Cerebellar cortex (tissue), 1 donor: ENCODE data around the gene NFKB2.

ENCODE experiments used
- DNase-seq: peaks from one replicate; pipeline ENCODE4 v3.0.0-alpha.2; 2015; ENCODE audit warnings: low spot score

NFKB2 gene

DNA sequence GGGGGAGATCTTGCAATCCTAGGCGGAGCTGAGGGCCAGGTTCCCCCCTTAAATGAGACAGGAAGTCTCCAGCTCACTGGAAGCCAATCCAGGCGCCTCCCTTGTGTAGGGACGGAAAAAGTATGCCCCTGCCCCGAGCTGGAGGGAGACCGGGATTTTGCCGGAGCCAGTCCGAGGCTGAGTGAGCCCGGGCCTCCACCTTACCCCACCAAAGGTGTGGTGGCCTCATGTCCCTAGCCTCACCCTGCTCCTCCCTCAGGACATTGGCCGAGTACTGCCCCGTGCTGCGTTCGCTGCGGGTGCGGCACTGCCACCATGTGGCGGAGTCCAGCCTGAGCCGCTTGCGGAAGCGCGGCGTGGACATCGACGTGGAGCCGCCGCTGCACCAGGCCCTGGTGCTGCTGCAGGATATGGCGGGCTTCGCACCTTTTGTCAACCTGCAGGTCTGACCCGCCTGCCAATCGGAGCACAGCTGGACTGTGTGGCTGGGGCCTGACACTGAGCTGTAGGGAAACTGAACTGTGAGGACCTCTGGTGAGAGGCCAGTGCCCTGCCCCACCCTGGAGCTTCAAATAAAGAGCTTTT lies 27.1 kb downstream of the NFKB2 start:
- peak; percentile 70 for DNase-seq

DNA sequence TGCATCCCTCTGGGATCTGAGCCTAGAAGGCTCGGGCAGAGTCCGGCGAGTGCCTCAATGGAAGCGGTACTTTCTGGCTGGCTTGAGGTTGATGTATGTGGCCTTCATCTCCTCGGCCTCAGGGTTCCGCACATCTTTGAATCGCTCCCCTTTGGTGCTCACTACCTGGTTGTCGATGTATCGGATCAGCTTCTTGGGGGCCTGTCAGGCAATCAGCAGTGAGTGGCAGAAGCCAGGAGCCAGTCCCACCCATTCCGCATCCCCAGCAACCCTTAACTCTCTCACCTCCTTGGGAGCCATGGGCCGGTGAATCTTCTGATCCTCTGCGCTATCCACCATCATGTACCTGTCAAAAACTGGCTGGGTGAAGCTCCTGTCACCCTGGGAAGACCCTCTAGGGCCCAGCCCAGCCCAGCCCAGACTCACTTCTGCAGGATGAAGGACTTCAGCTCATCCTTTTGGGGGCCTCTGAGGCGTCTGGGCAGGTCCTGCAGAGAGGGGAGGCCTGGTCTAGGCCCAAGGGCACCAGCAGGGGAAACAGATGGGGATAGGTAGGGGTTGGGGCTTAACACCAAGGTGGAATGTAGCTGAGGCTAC lies 28.0 kb downstream of the NFKB2 start:
- no peak for DNase-seq

DNA sequence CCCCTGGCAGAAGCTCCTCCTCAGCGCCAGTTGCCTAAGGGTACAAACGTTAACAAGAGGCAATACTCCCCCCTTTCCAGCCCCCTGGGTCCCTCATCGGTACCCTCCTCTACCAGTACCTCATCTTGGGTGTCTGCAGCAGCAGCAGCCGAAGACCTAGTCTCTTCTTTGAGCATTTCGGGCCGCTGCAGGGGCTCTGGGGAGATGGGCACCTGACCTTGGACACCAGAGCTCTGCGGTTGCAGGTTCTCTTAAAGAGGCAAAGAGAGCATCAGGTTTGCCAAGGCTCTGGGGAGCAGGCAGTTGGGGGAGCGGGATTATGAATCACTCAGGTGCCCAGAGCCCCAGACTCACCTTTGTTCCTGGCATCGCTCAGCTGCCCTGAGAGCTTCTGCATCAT lies 28.6 kb downstream of the NFKB2 start:
- no peak for DNase-seq

DNA sequence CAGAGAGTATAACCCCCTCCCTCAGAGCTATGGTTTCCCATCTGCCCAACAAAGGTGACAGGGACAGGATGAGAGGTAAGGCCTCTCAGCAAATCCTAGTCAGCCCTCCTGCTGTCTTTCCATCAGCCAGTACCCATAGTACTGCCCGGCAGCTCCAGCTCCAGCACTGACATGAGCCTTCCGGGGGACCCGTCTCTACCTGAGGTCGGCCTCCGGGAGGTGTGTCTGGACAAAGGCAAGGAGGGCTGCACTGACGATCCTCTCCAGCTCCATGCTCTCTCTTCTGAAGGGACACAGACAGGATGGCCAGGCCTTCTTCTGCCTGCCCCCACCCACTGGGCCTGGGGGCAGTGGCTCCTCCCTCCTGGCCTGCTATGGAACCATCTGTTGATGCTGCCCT lies 29.4 kb downstream of the NFKB2 start:
- no peak for DNase-seq

DNA sequence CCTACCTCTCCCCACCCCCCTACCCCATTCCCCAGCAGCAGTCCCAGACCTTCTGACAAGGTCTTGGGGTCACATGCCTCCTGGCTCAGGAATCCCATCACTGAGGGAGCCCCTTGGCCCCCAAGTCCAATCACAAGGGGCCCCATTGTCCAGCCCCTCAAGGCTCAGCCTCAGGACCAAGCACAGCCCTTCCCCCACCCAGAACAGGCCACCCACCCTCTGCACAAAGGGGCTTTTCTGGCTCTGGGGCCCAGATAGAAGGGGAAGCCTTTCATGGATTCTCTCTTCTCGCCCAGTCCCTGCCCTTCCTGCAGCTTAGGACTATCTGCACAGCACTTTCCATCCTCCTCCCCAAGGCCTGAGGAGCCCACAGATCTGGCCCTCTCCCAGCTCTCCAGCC lies 29.9 kb downstream of the NFKB2 start:
- no peak for DNase-seq

DNA sequence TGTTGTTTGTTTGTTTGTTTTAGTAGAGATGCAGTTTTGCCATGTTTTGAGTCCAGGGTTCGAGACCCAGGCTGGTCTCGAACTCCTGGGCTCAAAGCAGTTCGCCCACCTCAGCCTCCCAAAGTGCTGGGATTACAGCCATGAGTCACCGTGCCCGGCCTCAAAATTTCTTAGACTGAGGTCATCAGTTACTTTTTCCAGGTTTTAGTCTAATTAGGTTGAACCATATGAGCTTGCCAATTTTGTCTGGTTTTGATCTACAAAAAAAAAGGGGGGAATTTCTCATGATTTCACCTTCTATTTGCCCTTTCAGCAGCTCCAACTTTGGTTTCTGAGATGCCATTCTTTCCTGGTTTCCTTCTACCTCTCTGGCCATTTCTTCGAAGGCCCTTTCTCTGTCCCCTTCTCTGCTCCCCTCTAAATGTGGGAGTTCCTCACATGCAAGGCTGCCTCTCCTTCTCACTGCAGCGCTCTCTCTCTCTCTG lies 31.3 kb downstream of the NFKB2 start:
- no peak for DNase-seq

DNA sequence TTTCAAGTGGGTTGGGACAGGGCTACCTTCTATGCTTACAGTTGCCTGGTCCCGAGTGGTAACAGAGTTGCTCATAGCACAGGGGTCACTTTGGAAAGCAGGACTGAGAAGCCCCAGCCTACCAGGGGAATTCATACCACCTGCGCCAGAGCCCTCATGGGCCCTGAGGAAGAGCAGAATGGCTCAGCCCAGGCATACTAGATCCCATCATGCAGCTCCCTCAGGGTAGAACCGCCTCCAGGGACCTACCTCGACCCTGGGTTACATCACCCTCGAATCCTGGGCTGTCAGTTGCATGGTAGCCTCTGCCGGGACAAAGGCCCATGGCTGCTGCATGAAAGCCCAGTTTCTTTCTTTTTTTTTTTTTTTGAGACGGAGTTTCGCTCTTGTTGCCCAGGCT lies 34.0 kb downstream of the NFKB2 start:
- DNase-seq: no peak

DNA sequence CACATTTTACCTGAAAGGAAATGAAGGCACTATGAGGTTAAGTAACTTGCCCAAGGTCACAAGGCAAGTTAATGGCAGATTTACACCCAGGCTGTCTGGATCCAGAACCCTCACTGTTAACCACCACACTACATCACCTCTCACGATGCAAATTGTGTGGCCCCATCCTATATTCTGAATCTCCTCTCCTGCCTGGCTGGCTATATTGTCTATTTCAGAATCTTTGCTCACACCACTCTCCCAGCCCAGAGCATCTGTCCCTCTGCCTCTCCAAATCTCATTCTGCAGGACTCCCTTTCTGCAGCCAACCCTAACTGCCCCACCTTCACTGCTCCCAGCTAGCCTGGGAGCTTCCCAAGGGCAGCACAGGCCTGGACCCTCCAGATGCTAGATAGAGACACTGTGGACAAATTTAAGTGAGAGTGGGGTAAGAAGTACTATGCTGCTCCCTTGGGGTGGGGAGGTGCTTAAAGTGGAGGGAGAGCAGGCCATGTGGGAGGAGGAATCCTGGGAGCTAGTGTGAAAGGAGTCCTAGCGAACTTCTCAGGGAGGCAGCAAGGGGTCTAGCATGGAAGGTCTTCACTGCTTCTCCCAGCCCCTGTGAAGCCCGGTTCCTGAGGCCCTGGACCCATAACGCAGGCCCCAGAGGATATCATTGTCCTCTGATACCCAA lies 36.1 kb downstream of the NFKB2 start:
- DNase-seq: peak; percentile 41

DNA sequence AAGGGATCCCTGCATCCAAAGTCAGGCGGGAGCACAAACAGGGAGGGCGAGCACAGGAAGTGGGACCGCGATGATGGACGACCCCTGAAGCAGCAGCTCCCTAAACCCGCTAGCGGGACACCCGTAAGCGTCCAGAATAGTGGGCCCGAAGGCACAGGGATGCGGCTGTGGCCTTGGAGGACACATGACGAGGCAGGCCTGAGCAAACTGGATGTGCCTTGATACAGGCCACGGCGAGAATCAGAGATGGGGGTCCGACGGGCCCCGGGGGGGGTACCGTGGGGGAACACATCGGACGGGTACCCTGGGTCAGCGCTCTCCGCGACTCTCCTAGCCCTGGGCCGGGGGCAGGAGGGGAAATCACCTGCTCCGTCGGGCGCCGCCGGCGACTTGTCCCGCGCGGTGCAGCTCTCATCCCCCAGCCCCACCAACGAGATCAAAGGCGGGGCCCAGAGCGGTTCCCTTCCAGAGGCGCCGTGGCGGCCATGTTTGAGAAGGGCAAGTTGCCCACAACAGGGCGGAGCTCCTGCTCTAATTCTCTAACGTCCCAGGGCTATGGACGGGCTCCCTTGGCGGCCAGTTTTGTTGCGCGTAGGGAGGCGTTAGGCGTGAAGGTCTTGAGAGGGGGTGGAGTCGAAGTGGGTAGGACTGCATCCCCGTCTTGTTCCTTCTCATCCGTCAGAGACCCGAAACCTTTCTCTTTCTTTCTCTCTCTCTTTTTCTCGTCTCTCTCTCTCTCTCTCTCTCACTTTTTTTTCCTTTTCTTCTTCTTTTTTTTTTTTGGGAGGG lies 36.9 kb downstream of the NFKB2 start, which contains the start of gene CUEDC2:
Gene CUEDC2, minus strand, starts transcription at position 413 of the 789 bp plus-strand sequence. CDS start 7,386 bp downstream, outside the sequence.
- DNase-seq: peak; percentile 99

DNA sequence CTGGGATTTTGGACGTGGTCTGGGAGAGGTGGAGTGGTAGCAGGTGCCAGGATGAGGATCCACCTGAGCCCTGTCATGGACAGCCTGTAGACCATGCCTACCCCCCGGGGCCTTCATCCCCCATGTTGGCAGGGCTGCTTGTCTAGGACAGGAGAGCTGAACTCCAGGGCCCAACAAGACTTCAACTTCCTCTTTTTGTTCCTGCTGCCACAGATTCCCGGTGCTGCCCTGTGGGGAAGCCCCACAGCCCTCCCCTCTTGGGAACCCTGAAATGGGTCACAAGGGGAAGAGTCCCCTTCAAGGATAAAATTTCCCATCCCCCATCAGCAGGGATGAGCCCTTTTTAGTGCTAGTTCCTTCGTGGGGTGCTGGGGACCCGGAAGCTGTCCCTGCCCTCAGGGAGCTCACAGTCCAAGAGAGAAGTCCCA lies 38.1 kb downstream of the NFKB2 start:
- no peak for DNase-seq

DNA sequence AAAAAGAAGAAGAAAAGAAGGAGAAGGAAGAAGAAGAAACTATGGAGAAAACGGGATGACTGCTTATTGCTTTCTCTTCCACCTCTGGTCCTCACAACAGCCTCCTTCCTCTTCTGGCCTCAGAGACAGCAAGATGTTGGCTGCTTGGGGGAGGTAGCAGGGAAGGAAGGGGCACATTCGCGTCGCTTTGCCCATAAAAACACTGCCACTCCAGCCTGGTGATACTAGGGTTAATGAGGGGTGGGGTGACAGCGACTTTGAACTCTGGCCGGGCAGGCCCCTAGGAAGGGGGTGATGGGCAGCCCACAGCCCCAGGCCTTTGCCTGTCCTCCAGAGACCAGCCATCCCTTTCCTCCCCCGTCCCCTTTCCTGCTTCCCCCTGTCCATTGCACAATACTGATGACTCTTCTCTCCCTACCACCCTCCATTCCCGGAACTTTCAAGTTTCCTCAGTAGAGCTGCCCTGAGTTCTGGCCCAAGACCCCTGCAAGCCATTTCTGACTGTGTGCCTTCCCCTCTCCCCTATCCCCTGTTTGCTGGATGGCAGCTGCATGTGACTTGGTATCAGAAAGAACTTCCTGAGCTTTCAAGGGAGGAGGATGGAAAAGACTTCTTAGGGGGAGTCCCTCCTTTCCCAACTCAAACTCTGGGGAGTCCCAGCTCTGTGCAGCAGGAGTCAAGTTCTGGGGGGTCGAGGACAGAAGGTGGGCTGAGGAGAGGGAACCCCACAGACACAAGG lies 39.1 kb downstream of the NFKB2 start:
- DNase-seq: no peak

DNA sequence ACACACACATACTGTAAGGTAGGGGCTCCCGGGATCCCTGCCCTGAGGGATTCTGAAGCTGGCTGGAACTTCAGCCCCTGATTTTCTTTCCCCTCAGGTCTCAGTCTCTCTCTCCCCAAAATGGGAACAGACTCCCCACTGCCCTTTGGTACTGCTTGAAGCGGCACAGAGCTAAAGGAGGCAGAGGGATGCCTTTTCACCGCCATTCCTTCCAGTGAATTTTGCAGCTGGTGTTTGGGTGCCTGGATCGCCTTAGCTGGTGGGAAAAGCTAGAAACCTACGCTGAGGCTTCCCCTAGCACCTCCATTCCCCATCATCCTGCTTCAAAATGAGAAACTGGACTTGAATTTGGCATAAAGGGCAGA lies 39.6 kb downstream of the NFKB2 start:
- DNase-seq: no peak

DNA sequence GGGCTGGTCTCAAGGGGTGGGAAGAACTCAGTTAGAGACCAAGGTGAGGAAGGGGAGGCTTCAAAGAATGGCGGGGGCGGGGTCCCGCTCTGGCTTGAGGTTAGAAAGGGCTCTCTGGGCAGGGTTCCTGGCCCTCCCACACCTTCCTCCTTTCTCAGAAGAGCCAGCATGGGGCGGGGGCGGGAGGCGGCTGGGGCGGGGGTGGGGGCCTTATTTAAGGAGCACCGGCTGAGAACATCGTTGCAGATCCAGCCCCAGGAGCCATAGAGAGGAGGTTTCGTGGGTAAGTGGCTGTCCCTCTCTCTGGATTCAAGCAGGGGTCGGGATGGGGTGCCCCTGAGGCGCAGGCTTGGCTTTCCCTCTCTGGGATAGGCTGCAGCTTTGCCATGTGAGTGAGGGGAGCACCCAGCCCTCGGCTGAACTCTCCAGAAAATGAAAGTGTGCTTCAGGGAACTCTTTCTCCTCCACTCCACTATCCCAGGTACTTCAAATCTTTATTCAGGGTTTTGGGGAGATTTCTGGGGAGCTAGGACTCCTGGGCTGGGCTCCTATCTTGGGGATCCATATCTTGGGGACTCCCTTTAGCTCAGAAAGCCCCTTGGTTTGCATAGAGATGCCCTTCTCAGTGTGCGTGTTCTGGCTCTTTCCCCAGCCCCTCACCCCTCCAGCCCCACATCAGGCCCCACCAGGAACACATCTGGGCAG lies 40.2 kb downstream of the NFKB2 start:
- DNase-seq: no peak

DNA sequence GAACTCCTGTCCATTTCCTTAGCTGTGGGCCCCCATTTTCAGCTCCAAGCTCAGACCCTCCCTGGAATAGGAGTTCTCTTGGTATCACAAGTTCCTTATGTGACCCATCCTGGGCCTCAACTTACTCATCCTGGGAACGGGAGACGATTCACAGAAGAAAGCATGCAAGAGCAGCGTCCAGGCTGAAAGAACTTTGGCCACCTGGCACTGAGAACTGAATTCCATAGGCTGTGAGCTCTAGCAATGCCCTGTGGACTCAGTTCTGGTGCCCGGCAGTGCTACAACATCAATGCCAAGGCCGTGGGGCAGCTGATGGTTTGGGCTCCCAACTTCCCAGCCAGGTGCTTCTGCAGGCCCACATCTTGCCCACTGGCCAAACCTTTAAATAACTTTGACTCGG lies 40.8 kb downstream of the NFKB2 start:
- no peak for DNase-seq

DNA sequence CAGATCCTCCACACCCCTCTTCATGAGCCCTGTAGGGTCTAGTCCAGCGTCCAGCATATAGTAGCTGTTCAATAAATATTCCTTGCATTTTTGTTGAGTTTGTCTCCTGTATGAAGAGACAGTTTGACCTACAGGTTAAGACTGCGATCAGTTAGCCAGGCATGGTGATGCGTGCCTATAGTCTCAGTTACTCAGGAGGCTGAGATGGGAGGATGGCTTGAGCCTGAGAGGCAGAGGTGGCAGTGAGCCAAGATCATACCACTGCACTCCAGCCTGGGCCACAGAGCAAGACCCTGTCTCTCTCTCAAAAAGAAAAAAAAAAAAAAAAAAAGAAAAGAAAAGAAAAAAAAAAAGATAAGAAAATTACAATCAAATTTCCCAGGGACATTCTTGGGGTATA lies 42.0 kb downstream of the NFKB2 start:
- DNase-seq: no peak

DNA sequence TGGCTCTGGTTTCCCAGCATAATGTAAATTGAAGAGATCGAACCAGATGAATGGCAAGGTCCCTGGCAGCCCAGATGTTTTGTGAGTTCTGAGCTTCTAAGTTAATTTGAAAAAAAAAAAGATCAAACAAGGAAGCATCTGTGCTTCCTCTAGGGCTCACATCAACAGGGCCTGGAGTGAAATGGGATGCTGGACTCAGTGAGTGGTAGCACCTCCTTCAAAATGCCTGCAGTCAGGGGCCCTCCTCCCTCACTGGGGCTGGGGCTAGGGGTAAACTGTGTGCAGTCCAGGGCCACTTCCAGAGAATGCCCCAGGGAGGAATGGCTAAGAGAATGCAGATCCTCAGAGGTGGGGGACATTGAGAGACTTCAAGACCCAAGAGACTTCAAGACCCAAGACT lies 42.9 kb downstream of the NFKB2 start:
- DNase-seq: no peak

DNA sequence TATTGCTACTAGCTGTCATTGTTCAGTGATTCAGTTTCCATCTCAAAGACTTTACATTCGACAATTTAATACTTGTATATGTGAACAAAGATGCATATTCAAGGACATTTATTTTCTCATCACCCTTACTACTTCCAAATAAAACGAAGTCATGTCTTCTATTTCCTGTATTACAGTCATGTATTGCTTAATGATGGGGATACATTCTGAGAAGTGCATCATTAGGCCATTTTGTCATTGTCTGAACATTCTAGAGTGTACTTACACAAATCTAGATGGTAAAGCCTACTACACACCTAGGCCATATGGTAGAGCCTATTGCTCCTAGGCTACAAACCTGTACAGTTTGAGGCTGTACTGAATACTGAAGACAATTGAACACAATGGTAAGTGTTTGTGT lies 49.3 kb downstream of the NFKB2 start:
- no peak for DNase-seq

DNA sequence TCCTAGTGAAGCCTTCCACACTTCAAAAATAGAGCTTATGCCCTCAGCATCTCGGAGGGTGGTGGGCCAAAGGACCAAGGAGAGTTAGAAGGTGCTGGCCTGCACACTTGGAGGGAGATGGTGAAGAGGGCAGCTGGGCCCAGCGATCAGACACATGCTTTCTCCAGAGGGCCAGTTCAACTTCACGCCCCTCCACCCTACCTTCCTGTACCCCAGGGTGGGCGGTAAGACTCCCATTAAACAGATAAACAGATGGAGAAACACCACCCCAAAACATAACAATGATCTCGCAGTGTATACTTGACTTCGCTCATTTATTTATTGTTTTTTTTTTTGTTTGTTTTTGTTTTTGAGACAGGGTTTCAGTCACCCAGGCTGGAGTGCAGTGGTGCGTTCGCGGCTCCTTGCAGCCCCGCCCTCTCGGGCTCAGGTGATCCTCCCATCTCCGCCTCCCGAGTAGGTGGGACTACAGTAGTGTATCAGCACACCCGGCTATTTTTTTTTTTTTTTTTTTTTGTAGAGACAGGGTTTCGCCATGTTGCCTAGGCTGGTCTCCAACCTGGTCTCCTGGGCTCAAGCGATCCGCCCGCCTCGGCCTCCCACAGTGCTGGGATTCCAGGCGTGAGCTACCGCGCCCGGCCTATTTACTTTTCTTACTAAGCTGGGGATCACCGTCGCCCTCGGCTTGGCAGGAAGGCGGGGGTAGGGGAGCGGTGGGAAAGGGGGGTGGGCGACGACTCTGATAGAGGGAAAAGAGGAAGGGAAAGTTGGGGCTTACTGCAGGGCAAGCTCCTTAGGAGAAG lies 54.0 kb downstream of the NFKB2 start:
- peak; percentile 92 for DNase-seq

DNA sequence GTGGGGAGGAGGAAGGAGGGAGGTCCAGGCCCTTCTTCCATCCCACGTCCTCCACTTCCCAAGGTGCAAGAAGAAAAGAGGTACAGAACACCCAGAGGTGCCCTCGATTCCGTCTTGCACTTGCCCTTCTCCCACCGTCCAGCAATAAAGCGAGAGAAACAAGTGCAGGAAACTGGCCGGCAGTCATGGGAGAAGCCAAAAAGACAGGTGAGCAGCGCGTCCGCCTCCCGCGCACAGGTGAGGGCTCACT lies 54.5 kb downstream of the NFKB2 start:
- no peak for DNase-seq

DNA sequence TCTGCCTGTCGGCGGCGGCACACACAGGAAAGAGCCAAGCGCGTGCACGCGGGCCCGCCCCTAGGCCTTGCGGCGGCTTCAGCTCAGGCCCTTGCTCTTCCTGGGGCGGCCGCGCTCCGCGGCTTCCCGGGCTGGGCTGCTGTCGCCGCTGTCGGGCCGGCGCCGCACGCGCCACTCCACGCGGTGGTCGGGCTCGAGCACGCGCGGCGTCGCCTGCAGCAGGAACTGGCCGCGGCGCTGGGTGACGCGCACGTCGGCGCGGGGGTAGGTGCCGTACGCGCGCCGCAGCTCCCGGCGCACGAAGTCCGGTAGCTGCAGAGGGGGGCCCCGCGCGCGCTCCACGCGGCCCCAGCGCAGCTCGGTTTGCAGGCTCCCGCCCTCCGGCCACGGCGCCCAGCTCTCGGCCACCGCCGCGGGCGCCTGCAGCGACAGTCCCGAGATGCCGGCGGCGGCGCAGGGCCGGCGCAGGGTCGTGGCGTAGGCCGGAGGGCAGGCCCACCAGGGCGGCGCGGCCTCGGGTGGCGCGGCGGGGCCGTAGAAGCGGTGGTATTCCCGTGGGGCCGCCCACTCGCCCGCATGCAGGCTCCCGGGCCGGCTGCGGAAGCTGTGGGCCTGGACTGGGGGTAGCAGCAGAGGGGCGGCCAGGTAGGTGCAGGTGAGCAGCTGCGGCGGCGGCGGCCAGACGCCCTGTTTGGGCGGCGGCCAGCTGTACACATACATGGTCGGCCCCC lies 55.0 kb downstream of the NFKB2 start:
- peak; percentile 81 for DNase-seq
